ENCODE data around the gene TAL1. TPM values are rescaled to one million over a fixed set of nuclear protein-coding genes. Genes with fewer than 3 reads are reported as not detected.
"Not testable (repeated sequence)": the region's sequence is repeated elsewhere in the genome, so short reads cannot be mapped to it uniquely, and the experiment has no call there.

The TAL1 gene
- total RNA-seq: not detected in 2 replicates
- long read RNA-seq: 0 reads

DNA sequence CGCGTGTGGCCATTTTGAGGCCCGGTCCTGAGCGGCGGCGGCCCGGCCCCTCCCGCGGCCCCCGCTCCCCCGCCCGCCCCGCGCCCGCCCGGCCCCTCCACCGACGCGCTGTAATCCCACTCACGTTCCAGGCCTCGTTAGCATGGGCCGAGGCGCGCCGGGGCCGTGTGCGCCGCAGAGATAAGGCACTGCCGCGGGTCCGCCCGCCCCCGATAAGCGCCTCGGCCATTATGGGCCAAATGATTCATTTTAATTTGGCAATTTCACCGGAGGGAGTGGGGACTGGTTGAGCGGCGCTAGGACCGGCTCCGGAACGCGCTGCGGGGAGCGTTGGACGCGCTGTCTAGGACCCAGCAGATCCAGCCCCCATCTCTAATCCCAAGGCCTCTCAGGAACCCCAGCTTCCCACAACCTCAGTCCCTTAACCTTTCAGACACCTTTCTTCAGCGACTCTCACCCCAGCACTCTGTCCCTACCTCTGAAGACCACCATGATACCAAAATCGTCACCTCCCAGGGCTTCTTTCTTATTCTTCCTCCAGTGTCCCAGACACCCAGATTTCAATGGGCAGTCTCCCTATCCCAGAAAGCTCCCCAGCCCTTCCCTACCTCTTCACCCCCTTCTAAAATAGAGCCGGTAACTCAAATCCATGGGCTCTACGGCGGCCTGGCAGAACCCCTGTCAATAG is at the start of gene TAL1:
Gene TAL1, minus strand, starts transcription at position 39 of the 688 bp plus-strand sequence. CDS start 6,337 bp downstream, outside the sequence.
- peak within 1 kb of the TSS; percentile 49 for H3K4me3 Mint-ChIP-seq (ENCODE audit: low read depth)
- no peaks in the 10 kb centered on the region for H3K9me3 Mint-ChIP-seq (ENCODE audit: low read depth)
- TF ChIP-seq, protein P1, sequence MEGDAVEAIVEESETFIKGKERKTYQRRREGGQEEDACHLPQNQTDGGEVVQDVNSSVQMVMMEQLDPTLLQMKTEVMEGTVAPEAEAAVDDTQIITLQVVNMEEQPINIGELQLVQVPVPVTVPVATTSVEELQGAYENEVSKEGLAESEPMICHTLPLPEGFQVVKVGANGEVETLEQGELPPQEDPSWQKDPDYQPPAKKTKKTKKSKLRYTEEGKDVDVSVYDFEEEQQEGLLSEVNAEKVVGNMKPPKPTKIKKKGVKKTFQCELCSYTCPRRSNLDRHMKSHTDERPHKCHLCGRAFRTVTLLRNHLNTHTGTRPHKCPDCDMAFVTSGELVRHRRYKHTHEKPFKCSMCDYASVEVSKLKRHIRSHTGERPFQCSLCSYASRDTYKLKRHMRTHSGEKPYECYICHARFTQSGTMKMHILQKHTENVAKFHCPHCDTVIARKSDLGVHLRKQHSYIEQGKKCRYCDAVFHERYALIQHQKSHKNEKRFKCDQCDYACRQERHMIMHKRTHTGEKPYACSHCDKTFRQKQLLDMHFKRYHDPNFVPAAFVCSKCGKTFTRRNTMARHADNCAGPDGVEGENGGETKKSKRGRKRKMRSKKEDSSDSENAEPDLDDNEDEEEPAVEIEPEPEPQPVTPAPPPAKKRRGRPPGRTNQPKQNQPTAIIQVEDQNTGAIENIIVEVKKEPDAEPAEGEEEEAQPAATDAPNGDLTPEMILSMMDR (IDR thresholded peaks at IDR 0.05; ENCODE audit: unreplicated experiment): no peak
- peaks cover 7% of the 10 kb centered on the region for H3K4me1 Mint-ChIP-seq (ENCODE audit: low read depth)
- peaks cover 93% of the 10 kb centered on the region for H3K27me3 Mint-ChIP-seq
- H3K27ac Mint-ChIP-seq: peak within 1 kb of the TSS; percentile 91
- no peaks in the 10 kb centered on the region for H3K36me3 Mint-ChIP-seq (ENCODE audit: insufficient read depth)
- no peak for DNase-seq (ENCODE audit: low spot score, unreplicated experiment)

GRCh38 chr1:47280142-47280541 is 48.1 kb upstream of the TAL1 start:
- no peak overlapping the region for H3K4me3 Mint-ChIP-seq (ENCODE audit: low read depth)
- H3K9me3 Mint-ChIP-seq (ENCODE audit: low read depth): no peaks in the 10 kb centered on the region
- TF ChIP-seq, protein P1 (IDR thresholded peaks at IDR 0.05; ENCODE audit: unreplicated experiment): no peak
- H3K4me1 Mint-ChIP-seq (ENCODE audit: low read depth): no peaks in the 10 kb centered on the region
- H3K36me3 Mint-ChIP-seq (ENCODE audit: insufficient read depth): peaks cover 2% of the 10 kb centered on the region
- DNase-seq (ENCODE audit: low spot score, unreplicated experiment): no peak
- no peaks in the 10 kb centered on the region for H3K27me3 Mint-ChIP-seq
- no peak overlapping the region for H3K27ac Mint-ChIP-seq

- Mint-ChIP-seq H3K36me3 (ENCODE audit: insufficient read depth) (peaks cover 4% of the 10 kb centered on the region), H3K9me3 (ENCODE audit: low read depth) (no peaks in the 10 kb centered on the region), H3K4me1 (ENCODE audit: low read depth) (no peaks in the 10 kb centered on the region), H3K27ac (no peak overlapping the region), H3K27me3 (no peaks in the 10 kb centered on the region), H3K4me3 (ENCODE audit: low read depth) (no peak overlapping the region)
- DNase-seq (ENCODE audit: low spot score, unreplicated experiment): no peak
- TF ChIP-seq, protein P1 (IDR thresholded peaks at IDR 0.05; ENCODE audit: unreplicated experiment): no peak
Observed at GRCh38 chr1:47276850-47277249, 44.8 kb upstream of the TAL1 start.

GRCh38 chr1:47275811-47276210 is 43.8 kb upstream of the TAL1 start:
- H3K4me3 Mint-ChIP-seq (ENCODE audit: low read depth); H3K27ac Mint-ChIP-seq; H3K36me3 Mint-ChIP-seq (ENCODE audit: insufficient read depth); H3K9me3 Mint-ChIP-seq (ENCODE audit: low read depth); H3K27me3 Mint-ChIP-seq; H3K4me1 Mint-ChIP-seq (ENCODE audit: low read depth); DNase-seq (ENCODE audit: low spot score, unreplicated experiment): not testable (repeated sequence)

DNA sequence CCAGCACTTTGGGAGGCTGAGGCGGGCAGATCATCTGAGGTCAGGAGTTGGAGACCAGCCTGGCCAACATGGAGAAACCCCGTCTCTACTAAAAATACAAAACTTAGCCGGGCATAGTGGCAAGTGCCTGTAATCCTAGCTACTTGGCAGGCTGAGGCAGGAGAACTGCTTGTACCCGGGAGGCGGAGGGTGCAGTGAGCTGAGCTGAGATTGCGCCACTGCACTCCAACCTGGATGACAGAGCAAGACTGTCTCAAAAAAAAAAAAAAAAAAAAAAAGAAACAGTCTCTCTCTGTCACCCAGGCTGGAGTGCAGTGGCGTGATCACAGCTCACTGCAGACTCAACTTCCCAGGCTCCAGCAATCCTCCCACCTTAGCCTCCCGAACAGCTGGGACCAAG is 33.5 kb upstream of the TAL1 start:
- not testable (repeated sequence) for H3K4me3 Mint-ChIP-seq (ENCODE audit: low read depth); H3K27ac Mint-ChIP-seq

DNA sequence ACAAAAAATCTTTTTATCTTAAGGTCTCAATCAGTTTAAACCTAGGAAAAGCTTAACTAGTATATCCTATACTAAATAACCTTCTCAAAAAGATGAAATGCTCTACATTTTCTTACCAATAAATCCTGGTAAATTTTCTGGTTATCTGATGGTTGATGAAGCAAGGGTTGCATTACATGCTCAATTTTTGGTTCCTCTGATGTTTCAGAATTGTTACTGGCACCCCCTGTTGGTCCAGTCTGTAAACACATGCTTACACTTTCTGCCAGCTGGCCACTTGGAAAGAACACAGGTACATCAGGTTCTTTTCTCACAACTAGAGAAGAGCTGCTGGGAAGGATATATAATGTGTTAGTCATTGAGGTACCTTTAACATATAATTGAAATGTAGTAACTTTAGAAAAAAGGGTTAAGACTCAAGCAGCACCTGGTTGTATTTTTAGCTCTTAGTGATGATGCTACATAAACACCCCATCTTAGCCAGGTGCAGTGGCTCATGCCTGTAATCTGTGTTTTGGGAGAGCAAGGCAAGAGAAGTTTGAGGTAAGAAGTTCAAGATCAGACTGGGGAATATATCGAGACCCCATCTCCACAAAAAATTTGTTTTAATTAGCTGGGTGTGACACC is 30.9 kb upstream of the TAL1 start:
- TF ChIP-seq, protein P1 (IDR thresholded peaks at IDR 0.05; ENCODE audit: unreplicated experiment): peak; percentile 67
- Mint-ChIP-seq H3K4me3 (ENCODE audit: low read depth) (no peak overlapping the region), H3K9me3 (ENCODE audit: low read depth) (no peaks in the 10 kb centered on the region), H3K36me3 (ENCODE audit: insufficient read depth) (peaks cover 10% of the 10 kb centered on the region), H3K4me1 (ENCODE audit: low read depth) (peaks cover 3% of the 10 kb centered on the region), H3K27ac (no peak overlapping the region), H3K27me3 (no peaks in the 10 kb centered on the region)
- no peak for DNase-seq (ENCODE audit: low spot score, unreplicated experiment)

More for the DNA sequence above, 33.5 kb upstream of the TAL1 start:
- not testable (repeated sequence) for DNase-seq (ENCODE audit: low spot score, unreplicated experiment); H3K9me3 Mint-ChIP-seq (ENCODE audit: low read depth); H3K4me1 Mint-ChIP-seq (ENCODE audit: low read depth); H3K27me3 Mint-ChIP-seq
- H3K36me3 Mint-ChIP-seq (ENCODE audit: insufficient read depth): peaks cover 13% of the 10 kb centered on the region
